NB4 (cell line): ENCODE data around the gene PGA4.
"Not testable (repeated sequence)": the region's sequence is repeated elsewhere in the genome, so short reads cannot be mapped to it uniquely, and the experiment has no call there.

Experiments used
- DNase-seq: peaks from one replicate; pipeline ENCODE4 v3.0.0; 2010; ENCODE audit warnings: low read depth
- H3K4me3 ChIP-seq: one replicate; pipeline ENCODE4 v1.5.1; 2011; ENCODE audit warnings: mild to moderate bottlenecking, low read depth, low read length, moderate library complexity
- CTCF ChIP-seq: IDR thresholded peaks from one replicate; pipeline ENCODE4 v1.5.1; 2012; ENCODE audit warnings: low read depth, low read length
- MAX ChIP-seq: IDR thresholded peaks from 2 replicates; pipeline ENCODE4 v1.6.1; 2011; ENCODE audit warnings: low read depth, low read length
- MYC ChIP-seq: IDR thresholded peaks from 2 replicates; pipeline ENCODE4 v1.6.1; 2011; ENCODE audit warnings: low read depth, low read length
- POLR2A ChIP-seq: IDR thresholded peaks from 2 replicates; pipeline ENCODE4 v1.6.1; 2011; ENCODE audit warnings: mild to moderate bottlenecking; ENCODE audit not compliant: insufficient read length; ENCODE audit errors: extremely low read depth

PGA4 gene

GRCh38 chr11:61250796-61251765 is 28.9 kb downstream of the PGA4 start:
- not testable (repeated sequence) for DNase-seq, H3K4me3 ChIP-seq

- not testable (repeated sequence) for DNase-seq
Measured at GRCh38 chr11:61252332-61252731, 30.2 kb downstream of the PGA4 start.

GRCh38 chr11:61254403-61255025 is 32.4 kb downstream of the PGA4 start:
- TF ChIP-seq MAX (peak; percentile 25; the same call in 1 of the 2 replicates), POLR2A (no peak), MYC (no peak), CTCF (peak; percentile 93)
- peak; percentile 75 for DNase-seq
- H3K4me3 ChIP-seq: no peak overlapping the region

More at GRCh38 chr11:61252332-61252731, 30.2 kb downstream of the PGA4 start:
- H3K4me3 ChIP-seq: not testable (repeated sequence)

GRCh38 chr11:61256710-61257482 is 34.7 kb downstream of the PGA4 start:
- no peak for TF ChIP-seq CTCF
- TF ChIP-seq POLR2A: no peak
- no peak for TF ChIP-seq MYC
- no peak for TF ChIP-seq MAX
- no peak overlapping the region for H3K4me3 ChIP-seq
- peak; percentile 25 for DNase-seq

GRCh38 chr11:61258546-61258945 is 36.4 kb downstream of the PGA4 start:
- TF ChIP-seq MYC: no peak
- no peak for TF ChIP-seq CTCF
- TF ChIP-seq POLR2A: no peak
- TF ChIP-seq MAX: no peak
- H3K4me3 ChIP-seq: no peak overlapping the region
- DNase-seq: no peak

- DNase-seq: no peak
- H3K4me3 ChIP-seq: no peak overlapping the region
- TF ChIP-seq POLR2A: no peak
- no peak for TF ChIP-seq CTCF
- TF ChIP-seq MAX: no peak
- no peak for TF ChIP-seq MYC
Measured at GRCh38 chr11:61259363-61259762, 37.2 kb downstream of the PGA4 start.
